ENCODE results near the gene RBFOX2.

Gene RBFOX2

DNA sequence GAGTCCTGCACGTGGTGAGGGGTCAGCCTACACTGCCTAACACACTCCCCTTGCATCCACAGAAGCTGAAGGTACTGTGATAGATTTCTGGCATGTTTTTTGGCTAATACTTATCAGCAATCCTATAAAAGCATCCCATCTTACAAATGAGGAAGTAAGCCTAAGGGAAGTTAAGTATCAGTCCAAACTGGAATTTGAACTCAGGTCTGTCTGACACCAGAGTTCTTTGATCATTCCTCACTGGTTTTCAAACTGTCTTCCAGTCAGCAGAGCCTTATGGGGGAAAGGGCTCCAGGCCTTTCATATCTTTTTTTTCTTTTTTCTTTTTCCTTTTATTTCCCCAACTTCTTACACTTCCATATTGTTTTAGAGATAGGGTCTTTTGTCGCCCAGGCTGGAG lies 105.6 kb downstream of the RBFOX2 start:
- TF ChIP-seq, protein P1, sequence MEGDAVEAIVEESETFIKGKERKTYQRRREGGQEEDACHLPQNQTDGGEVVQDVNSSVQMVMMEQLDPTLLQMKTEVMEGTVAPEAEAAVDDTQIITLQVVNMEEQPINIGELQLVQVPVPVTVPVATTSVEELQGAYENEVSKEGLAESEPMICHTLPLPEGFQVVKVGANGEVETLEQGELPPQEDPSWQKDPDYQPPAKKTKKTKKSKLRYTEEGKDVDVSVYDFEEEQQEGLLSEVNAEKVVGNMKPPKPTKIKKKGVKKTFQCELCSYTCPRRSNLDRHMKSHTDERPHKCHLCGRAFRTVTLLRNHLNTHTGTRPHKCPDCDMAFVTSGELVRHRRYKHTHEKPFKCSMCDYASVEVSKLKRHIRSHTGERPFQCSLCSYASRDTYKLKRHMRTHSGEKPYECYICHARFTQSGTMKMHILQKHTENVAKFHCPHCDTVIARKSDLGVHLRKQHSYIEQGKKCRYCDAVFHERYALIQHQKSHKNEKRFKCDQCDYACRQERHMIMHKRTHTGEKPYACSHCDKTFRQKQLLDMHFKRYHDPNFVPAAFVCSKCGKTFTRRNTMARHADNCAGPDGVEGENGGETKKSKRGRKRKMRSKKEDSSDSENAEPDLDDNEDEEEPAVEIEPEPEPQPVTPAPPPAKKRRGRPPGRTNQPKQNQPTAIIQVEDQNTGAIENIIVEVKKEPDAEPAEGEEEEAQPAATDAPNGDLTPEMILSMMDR (IDR thresholded peaks at IDR 0.05; ENCODE audit: control extremely low read depth, extremely low read depth, low read depth, missing control alignments), result no peak
- no peak for DNase-seq (ENCODE audit: extremely low spot score)
- ChIA-PET POLR2A (no interaction called here), CTCF (interaction anchor here (0.9 to 2.9 kb wide), 2 partner anchors 203 to 295 kb away, joined by 3 to 13 read pairs; no protein-coding TSS in a partner anchor)

DNA sequence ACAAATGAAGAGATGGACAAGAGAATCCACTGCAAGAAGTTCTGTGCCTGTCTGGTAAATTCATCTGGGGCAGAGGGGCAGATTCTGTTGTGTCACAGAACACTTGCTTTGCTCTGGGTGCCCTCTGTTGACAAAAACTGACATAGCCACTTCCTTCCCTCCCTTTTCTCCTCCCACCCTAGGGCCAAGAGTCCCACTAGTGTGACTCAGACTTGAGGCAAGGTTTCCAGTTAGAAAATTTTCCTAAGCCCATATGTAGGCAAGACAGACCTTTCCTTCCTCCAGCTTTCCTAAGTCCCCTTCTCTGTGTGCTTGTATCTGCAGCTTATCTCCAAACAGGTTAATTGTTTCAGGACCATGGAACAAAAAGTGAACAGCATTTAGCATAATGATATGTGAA lies 106.8 kb downstream of the RBFOX2 start:
- TF ChIP-seq, protein P1 (IDR thresholded peaks at IDR 0.05; ENCODE audit: control extremely low read depth, extremely low read depth, low read depth, missing control alignments), result peak; percentile 50
- DNase-seq (ENCODE audit: extremely low spot score), result peak; percentile 36
- CTCF ChIA-PET, result interaction anchor here (1.0 to 2.9 kb wide), 2 partner anchors 290 to 294 kb away, joined by 3 to 13 read pairs; no protein-coding TSS in a partner anchor
- POLR2A ChIA-PET, result no interaction called here

DNA sequence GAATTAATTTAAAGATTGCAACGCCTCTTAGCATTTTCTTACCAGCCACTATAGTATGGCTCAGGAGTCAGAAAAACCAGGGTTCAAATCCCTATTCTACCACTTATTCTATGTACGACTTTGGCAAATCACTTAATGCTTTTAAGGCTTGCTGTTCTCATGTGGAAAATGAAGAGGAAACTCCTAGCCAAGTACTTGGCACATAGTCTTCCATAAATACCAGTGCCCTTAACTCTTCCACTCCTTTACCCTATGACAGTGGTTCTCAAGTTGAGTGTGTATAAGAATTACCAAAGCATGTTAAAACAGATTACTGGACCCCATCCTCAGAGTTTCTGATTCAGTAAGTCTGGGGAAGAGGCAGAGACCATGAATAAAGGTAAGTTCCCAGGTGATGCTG lies 107.6 kb downstream of the RBFOX2 start:
- DNase-seq (ENCODE audit: extremely low spot score), result no peak
- TF ChIP-seq, protein P1 (IDR thresholded peaks at IDR 0.05; ENCODE audit: control extremely low read depth, extremely low read depth, low read depth, missing control alignments), result no peak
- POLR2A ChIA-PET, result no interaction called here
- CTCF ChIA-PET, result interaction anchor here (2.9 kb wide), 1 partner anchor 293 kb away, joined by 13 read pairs; no protein-coding TSS in a partner anchor

DNA sequence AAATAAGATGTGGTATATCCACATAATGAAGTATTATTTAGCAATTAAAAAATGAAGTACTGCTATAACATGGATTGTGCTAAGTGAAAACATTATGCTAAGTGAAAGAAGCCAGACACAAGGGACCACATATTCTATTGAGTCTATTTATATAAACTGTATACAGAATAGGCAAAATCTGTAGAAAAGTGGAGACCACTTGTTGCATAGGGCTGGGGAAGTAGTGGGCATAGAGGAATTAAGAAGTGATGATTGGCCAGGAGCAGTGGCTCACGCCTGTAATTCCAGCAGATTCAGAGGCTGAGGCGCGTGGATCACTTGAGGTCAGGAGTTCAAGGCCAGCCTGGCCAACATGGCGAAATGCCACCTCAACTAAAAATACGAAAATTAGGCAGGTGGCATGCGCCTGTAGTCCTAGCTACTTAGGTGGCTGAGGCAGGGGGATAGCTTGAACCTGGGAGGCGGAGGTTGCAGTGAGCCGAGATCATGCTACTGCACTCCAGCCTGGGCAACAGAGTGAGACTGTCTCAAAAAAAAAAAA lies 109.6 kb downstream of the RBFOX2 start:
- no peak for DNase-seq (ENCODE audit: extremely low spot score)
- TF ChIP-seq, protein P1 (IDR thresholded peaks at IDR 0.05; ENCODE audit: control extremely low read depth, extremely low read depth, low read depth, missing control alignments), result no peak
- POLR2A ChIA-PET, result no interaction called here
- CTCF ChIA-PET, result no interaction called here

DNA sequence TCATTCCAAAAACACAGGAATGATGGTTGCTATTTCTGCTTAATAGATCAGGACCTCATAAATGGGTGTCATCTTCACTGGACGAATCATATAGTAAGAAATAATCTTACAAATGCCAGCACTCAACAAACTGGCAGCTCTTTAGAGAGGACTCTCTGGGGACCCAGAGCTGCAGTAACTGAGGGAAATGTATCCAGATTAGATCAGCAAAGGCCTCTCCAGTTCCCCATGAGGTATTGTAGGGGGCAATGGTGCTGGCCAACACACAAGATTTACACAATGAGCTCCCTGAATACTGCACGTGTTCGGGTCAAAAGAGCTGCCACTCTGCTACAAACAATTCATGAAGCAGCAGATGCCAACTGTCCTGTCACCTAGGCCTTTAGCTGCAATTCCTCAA lies 110.2 kb downstream of the RBFOX2 start:
- POLR2A ChIA-PET, result no interaction called here
- TF ChIP-seq, protein P1 (IDR thresholded peaks at IDR 0.05; ENCODE audit: control extremely low read depth, extremely low read depth, low read depth, missing control alignments), result no peak
- CTCF ChIA-PET, result interaction anchor here (0.6 to 1.4 kb wide), 2 partner anchors 16 to 291 kb away, joined by 3 read pairs; no protein-coding TSS in a partner anchor
- no peak for DNase-seq (ENCODE audit: extremely low spot score)

DNA sequence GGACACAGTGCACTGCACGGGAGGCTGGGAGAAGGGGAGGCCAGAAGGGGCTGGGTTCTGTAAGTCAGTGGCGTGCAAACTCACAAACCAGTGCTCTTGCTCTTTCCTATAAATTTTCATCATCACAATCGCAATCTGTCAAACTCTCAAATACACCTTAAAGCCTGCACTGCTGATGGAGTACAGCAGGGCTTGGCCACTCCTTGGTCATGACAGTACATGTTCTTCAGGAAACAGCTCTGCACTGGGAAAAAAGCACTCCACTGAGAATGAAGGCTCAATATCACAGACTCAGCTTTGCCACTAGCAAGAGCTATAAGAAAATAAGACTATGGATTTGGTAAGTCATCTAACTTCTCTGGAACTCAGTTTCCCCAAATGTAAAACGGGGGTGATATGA lies 111.0 kb downstream of the RBFOX2 start:
- CTCF ChIA-PET, result interaction anchor here (0.6 to 1.4 kb wide), 3 partner anchors 15 to 290 kb away, joined by 3 read pairs; no protein-coding TSS in a partner anchor
- no peak for DNase-seq (ENCODE audit: extremely low spot score)
- TF ChIP-seq, protein P1 (IDR thresholded peaks at IDR 0.05; ENCODE audit: control extremely low read depth, extremely low read depth, low read depth, missing control alignments), result no peak
- POLR2A ChIA-PET, result no interaction called here
